Esophagus muscularis mucosa (tissue), 3 donors: ENCODE measurements around the gene C3orf85.

Experiments used
- POLR2A ChIP-seq: fragments of 450-650 bp; IDR thresholded peaks from one replicate; pipeline ENCODE4 v1.6.1; 2017; ENCODE audit warnings: antibody characterized with exemption, moderate library complexity, mild to moderate bottlenecking, low read depth
- POLR2AphosphoS5 ChIP-seq, 2 donors: sonication (generic); formaldehyde crosslinking; IDR thresholded peaks; one replicate each; pipeline ENCODE4 v1.6.1; 2017; ENCODE audit warnings: antibody characterized with exemption in 2 of 2
- TF ChIP-seq, protein P1 (sequence below), 3 experiments: fragments of 200-600 bp in 2 of 3; fragments of 450-650 bp in 1 of 3; sonication (generic) in 2 of 3; IDR thresholded peaks; one replicate each; pipeline ENCODE4 v1.5.1; 2017 to 2019; ENCODE audit warnings: antibody characterized with exemption in 3 of 3, mild to moderate bottlenecking in 2 of 3, moderate library complexity in 1 of 3

DNA sequence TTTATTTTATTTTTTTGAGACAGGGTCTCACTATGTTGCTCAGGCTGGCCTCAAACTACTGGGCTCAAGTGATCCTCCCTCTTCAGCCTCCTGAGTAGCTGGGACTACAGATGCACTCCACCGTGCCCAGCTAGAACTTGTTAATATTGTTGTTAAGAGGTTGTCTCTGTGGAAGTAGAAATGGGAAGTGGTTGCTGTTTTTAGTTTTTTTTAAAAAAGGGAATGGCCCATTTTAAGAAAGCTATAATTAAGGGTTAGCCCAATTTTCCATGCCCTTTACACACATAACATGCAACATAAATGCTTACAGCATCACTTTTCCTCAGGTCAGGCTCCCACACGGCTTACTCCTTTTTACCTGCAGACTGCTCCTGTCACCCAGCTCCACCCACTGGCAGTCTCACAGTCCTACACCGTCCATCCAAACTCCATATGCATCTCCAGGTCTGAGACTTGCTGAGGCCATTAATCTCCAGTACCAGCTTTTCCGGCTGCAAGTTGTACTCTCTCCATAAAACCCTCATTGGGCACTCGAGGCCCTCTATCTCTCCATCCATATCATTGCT lies 38.4 kb upstream of the C3orf85 start:
- TF ChIP-seq, protein P1, sequence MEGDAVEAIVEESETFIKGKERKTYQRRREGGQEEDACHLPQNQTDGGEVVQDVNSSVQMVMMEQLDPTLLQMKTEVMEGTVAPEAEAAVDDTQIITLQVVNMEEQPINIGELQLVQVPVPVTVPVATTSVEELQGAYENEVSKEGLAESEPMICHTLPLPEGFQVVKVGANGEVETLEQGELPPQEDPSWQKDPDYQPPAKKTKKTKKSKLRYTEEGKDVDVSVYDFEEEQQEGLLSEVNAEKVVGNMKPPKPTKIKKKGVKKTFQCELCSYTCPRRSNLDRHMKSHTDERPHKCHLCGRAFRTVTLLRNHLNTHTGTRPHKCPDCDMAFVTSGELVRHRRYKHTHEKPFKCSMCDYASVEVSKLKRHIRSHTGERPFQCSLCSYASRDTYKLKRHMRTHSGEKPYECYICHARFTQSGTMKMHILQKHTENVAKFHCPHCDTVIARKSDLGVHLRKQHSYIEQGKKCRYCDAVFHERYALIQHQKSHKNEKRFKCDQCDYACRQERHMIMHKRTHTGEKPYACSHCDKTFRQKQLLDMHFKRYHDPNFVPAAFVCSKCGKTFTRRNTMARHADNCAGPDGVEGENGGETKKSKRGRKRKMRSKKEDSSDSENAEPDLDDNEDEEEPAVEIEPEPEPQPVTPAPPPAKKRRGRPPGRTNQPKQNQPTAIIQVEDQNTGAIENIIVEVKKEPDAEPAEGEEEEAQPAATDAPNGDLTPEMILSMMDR (IDR thresholded peaks at IDR 0.05), result no peak
- no peak for TF ChIP-seq POLR2AphosphoS5 (IDR thresholded peaks at IDR 0.05)
- no peak for TF ChIP-seq POLR2A
